Measurements from ENCODE around the gene SH3GL3. TPM values are rescaled to one million over a fixed set of nuclear protein-coding genes. Genes with fewer than 3 reads are reported as not detected.

SH3GL3 gene
- total and polyA plus RNA-seq, 2 of the 8 experiments (the other 6 are each of a cell fraction or from before 2014, with no cell fraction given): 14.1 to 19.1 TPM

GRCh38 chr15:83650831-83651230 lies 203.7 kb downstream of the SH3GL3 start:
- no peak overlapping the region for H2BK120ac ChIP-seq (replicated peaks; ENCODE audit: low read depth, low read length)
- no peak overlapping the region for H3K23ac ChIP-seq (ENCODE audit: insufficient read length)
- H3K23me2 ChIP-seq (ENCODE audit: low read depth, low read length): peaks cover 8% of the 10 kb centered on the region; the same call in 1 of the 2 replicates
- no peaks in the 10 kb centered on the region for H3K36me3 ChIP-seq (ENCODE audit: control insufficient read depth in 2 of 4, insufficient read depth in 4 of 4, low read length in 3 of 4)
- no peak overlapping the region for H3K27ac ChIP-seq (ENCODE audit: low read depth, low read length)
- no peak overlapping the region for H2BK20ac ChIP-seq (ENCODE audit: low read length)
- ChIA-PET CTCF (ENCODE audit: partially characterized antibody) (no interaction called here), POLR2A (ENCODE audit: partially characterized antibody) (no interaction called here)
- no peak overlapping the region for H2BK12ac ChIP-seq (ENCODE audit: low read depth, low read length)
- H2BK5ac ChIP-seq (ENCODE audit: low read depth, low read length): no peak overlapping the region
- H4K20me1 ChIP-seq (replicated peaks in 1 of 2; ENCODE audit: control insufficient read depth in 1 of 2, insufficient read depth in 2 of 2, low read length in 2 of 2): no peaks in the 10 kb centered on the region
- H3K9ac ChIP-seq (replicated peaks in 1 of 4; ENCODE audit: extremely low read depth in 1 of 4, low read depth in 3 of 4, low read length in 3 of 4): no peak overlapping the region
- no peak overlapping the region for H3K18ac ChIP-seq (ENCODE audit: extremely low read depth, low read length)
- no peak overlapping the region for H3K56ac ChIP-seq (replicated peaks; ENCODE audit: insufficient read length, low read depth, low read length)
- H3K4me1 ChIP-seq (replicated peaks in 1 of 4; ENCODE audit: control insufficient read depth in 3 of 4, insufficient read depth in 4 of 4, low read length in 3 of 4): peaks cover 0 to 5% (median 2%) of the 10 kb centered on the region in 4 experiments; a peak in 5 of 7 replicates
- no peaks in the 10 kb centered on the region for H3K79me1 ChIP-seq (ENCODE audit: low read depth, low read length)
- peaks cover 12 to 36% (median 33%) of the 10 kb centered on the region in 4 experiments for H3K27me3 ChIP-seq (replicated peaks in 1 of 4; ENCODE audit: control insufficient read depth in 3 of 4, extremely low read depth in 1 of 4, insufficient read depth in 3 of 4, low read length in 3 of 4)
- H3K9me3 ChIP-seq (ENCODE audit: insufficient read depth in 2 of 2, low read depth in 1 of 2, low read length in 1 of 2): no peaks in the 10 kb centered on the region
- H4K91ac ChIP-seq (replicated peaks; ENCODE audit: insufficient read length, low read length): no peak overlapping the region
- no peak overlapping the region for H3K4me3 ChIP-seq (ENCODE audit: extremely low read depth in 1 of 4, insufficient read depth in 2 of 4, low read depth in 3 of 4, low read length in 4 of 4)
- no peak for FAIRE-seq
- DNase-seq (ENCODE audit: low read depth in 1 of 2, low spot score in 2 of 2): no peak
- H3K4me2 ChIP-seq (ENCODE audit: insufficient read depth in 1 of 2, low read depth in 2 of 2, low read length in 2 of 2): no peak overlapping the region
- H4K5ac ChIP-seq (ENCODE audit: insufficient read length, low read depth, low read length): no peak overlapping the region
- no peak overlapping the region for H3K14ac ChIP-seq (ENCODE audit: insufficient read length)
- H2BK15ac ChIP-seq (ENCODE audit: low read length): no peak overlapping the region
- H3K79me2 ChIP-seq (ENCODE audit: control insufficient read depth in 1 of 2, insufficient read depth in 2 of 2, low read length in 2 of 2): no peaks in the 10 kb centered on the region
- WGBS, 2 experiments (ENCODE audit: extremely low coverage in 1 of 2, insufficient coverage in 1 of 2, insufficient read length in 1 of 2, insufficient replicate concordance in 2 of 2, low coverage in 1 of 2, low lambda C conversion rate in 2 of 2, missing lambda C conversion rate in 1 of 2): 87% methylated on average over 2 of the region's 2 CpGs; no CpG with 5 or more reads in 1 of the 2 experiments
- H2AFZ ChIP-seq (ENCODE audit: low read length): no peak overlapping the region
- H2AK5ac ChIP-seq (ENCODE audit: low read depth, low read length): no peak overlapping the region
- H3K4ac ChIP-seq (replicated peaks; ENCODE audit: insufficient read length, low read depth, low read length): no peak overlapping the region
- no peak overlapping the region for H4K8ac ChIP-seq (ENCODE audit: extremely low read depth, insufficient read depth, low read length)
- TF ChIP-seq ASH2L (IDR thresholded peaks at IDR 0.05; ENCODE audit: low read length) (no peak), SRF (IDR thresholded peaks at IDR 0.05; ENCODE audit: low read depth, low read length) (no peak), TBP (IDR thresholded peaks at IDR 0.05; ENCODE audit: low read depth, low read length) (no peak), TCF12 (IDR thresholded peaks at IDR 0.05; ENCODE audit: low read depth, low read length) (no peak), KDM1A (IDR thresholded peaks at IDR 0.05; ENCODE audit: borderline replicate concordance, low read length) (no peak), SAP30 (IDR thresholded peaks at IDR 0.05; ENCODE audit: insufficient read depth, insufficient replicate concordance, low read length) (no peak), POU5F1 (IDR thresholded peaks at IDR 0.05; ENCODE audit: low read depth, low read length) (no peak), CBX8 (IDR thresholded peaks at IDR 0.05; ENCODE audit: borderline replicate concordance, low read depth, low read length) (no peak), KDM4A (IDR thresholded peaks at IDR 0.05; ENCODE audit: low read depth, low read length, severe bottlenecking) (no peak), ATF2 (IDR thresholded peaks at IDR 0.05; ENCODE audit: low read length) (no peak), NRF1 (IDR thresholded peaks at IDR 0.05; ENCODE audit: low read depth, low read length) (no peak), SP2 (IDR thresholded peaks at IDR 0.05; ENCODE audit: low read length) (no peak), CEBPB (IDR thresholded peaks at IDR 0.05; ENCODE audit: low read depth, low read length) (no peak), GABPA (IDR thresholded peaks at IDR 0.05; ENCODE audit: borderline replicate concordance, insufficient read depth, low read length) (no peak)

Data from H1 (cell line).